Endothelial cell of umbilical vein (primary cell): ENCODE results near the gene PIEZO2. TPM values are rescaled to one million over a fixed set of nuclear protein-coding genes. Genes with fewer than 3 reads are reported as not detected.

ENCODE experiments used
- BruUV-seq: library from RNA; stranded (reverse); fragments of 400-500 nt; replicated peaks from 2 replicates; lab custom pipeline; 2021; lab: Mats Ljungman, UMichigan
- CTCF ChIA-PET: fragments of 300-600, 350-600 bp; sonication (Branson Sonifier 250); formaldehyde crosslinking; loops from one replicate; lab custom pipeline; 2021; ENCODE audit warnings: antibody characterized with exemption, inconsistent platforms; lab: Charles Lee
- POLR2A ChIA-PET: fragments of 300-600, 350-600 bp; sonication (Branson Sonifier 250); formaldehyde crosslinking; loops from one replicate; lab custom pipeline; 2021; ENCODE audit warnings: antibody characterized with exemption, inconsistent platforms; lab: Charles Lee
- DNase-seq: peaks from one replicate; pipeline ENCODE4 v3.0.0-alpha.2; 2011; ENCODE audit warnings: low read depth, low spot score
- FAIRE-seq: peaks from 2 replicates; lab custom pipeline; 2011; peaks lifted over from hg19 to GRCh38; lab: Jason Lieb, UNC
- H2AFZ ChIP-seq: 2 replicates; pipeline ENCODE4 v1.6.0; 2012; ENCODE audit warnings: low read depth, low read length, control low read depth, inconsistent platforms
- H3K27ac ChIP-seq: 2 replicates; pipeline ENCODE4 v1.5.1; 2011; ENCODE audit warnings: low read depth, mild to moderate bottlenecking, control low read depth, low read length, moderate library complexity; ENCODE audit not compliant: insufficient read depth
- H3K27me3 ChIP-seq, 2 experiments: 2 replicates each; pipeline versions ENCODE4 v1.6.0 to v1.6.1; 2011; ENCODE audit warnings: low read length in 2 of 2, mixed read lengths in 1 of 2; ENCODE audit not compliant: control insufficient read depth in 2 of 2, insufficient read depth in 2 of 2
- H3K36me3 ChIP-seq, 2 experiments: 2 replicates in 1 of 2; 3 replicates in 1 of 2; pipeline ENCODE4 v1.5.1; 2011; ENCODE audit warnings: low read length in 2 of 2, mild to moderate bottlenecking in 1 of 2, moderate library complexity in 1 of 2; ENCODE audit not compliant: control insufficient read depth in 2 of 2, insufficient read depth in 2 of 2; ENCODE audit errors: extremely low read depth in 1 of 2
- H3K4me1 ChIP-seq: 3 replicates; pipeline ENCODE4 v1.5.1; 2011; ENCODE audit warnings: mild to moderate bottlenecking, low read length; ENCODE audit not compliant: control insufficient read depth, insufficient read depth; ENCODE audit errors: extremely low read depth
- H3K4me2 ChIP-seq: 2 replicates; pipeline ENCODE4 v1.6.1; 2011; ENCODE audit warnings: low read length, control low read depth, mixed read lengths; ENCODE audit not compliant: insufficient read depth
- H3K4me3 ChIP-seq, 3 experiments: fragments of 200-600 bp in 1 of 3; sonication (generic), shearing (Covaris generic) in 1 of 3; replicated peaks in 1 of 3; 2 replicates each; pipeline ENCODE4 v1.5.1; 2011 to 2016; ENCODE audit warnings: control low read depth in 3 of 3, low read length in 3 of 3, mild to moderate bottlenecking in 2 of 3, inconsistent platforms in 1 of 3, low read depth in 1 of 3, moderate library complexity in 1 of 3; ENCODE audit not compliant: insufficient read depth in 1 of 3
- H3K79me2 ChIP-seq: 2 replicates; pipeline ENCODE4 v1.6.0; 2012; ENCODE audit warnings: low read length, inconsistent platforms; ENCODE audit not compliant: control insufficient read depth, insufficient read depth
- H3K9ac ChIP-seq: replicated peaks from 2 replicates; pipeline ENCODE3; 2011; ENCODE audit warnings: low read length, control low read depth; ENCODE audit not compliant: insufficient read depth; ENCODE audit errors: extremely low read depth
- H3K9me1 ChIP-seq: replicated peaks from 3 replicates; pipeline ENCODE4 v1.6.0; 2011; ENCODE audit warnings: mild to moderate bottlenecking, low read length; ENCODE audit not compliant: control insufficient read depth, insufficient read depth; ENCODE audit errors: extremely low read depth
- H3K9me3 ChIP-seq: replicated peaks from 2 replicates; pipeline ENCODE4 v1.5.1; 2012; ENCODE audit warnings: low read length, inconsistent platforms; ENCODE audit not compliant: control insufficient read depth, insufficient read depth
- H4K20me1 ChIP-seq: replicated peaks from 2 replicates; pipeline ENCODE3; 2011; ENCODE audit warnings: mild to moderate bottlenecking, low read length; ENCODE audit not compliant: control insufficient read depth, insufficient read depth; ENCODE audit errors: extremely low read depth
- EZH2 ChIP-seq: IDR thresholded peaks from 2 replicates; pipeline ENCODE4 v1.6.1; 2012; ENCODE audit warnings: borderline replicate concordance, low read depth, mild to moderate bottlenecking, moderate library complexity, low read length, inconsistent platforms; ENCODE audit not compliant: severe bottlenecking
- FOS ChIP-seq: IDR thresholded peaks from 2 replicates; pipeline ENCODE4 v1.6.1; 2011; ENCODE audit warnings: mild to moderate bottlenecking, low read length, moderate library complexity, borderline replicate concordance; ENCODE audit not compliant: insufficient read depth
- GATA2 ChIP-seq: IDR thresholded peaks from 2 replicates; pipeline ENCODE4 v1.7.0; 2011; ENCODE audit warnings: low read depth, mild to moderate bottlenecking, moderate library complexity, mixed read lengths, low read length; ENCODE audit not compliant: insufficient read length, insufficient read depth
- JUN ChIP-seq: IDR thresholded peaks from 2 replicates; pipeline ENCODE4 v1.6.1; 2011; ENCODE audit warnings: borderline replicate concordance, low read depth; ENCODE audit not compliant: insufficient read length, insufficient read depth
- MYC ChIP-seq: IDR thresholded peaks from one replicate; pipeline ENCODE4 v1.6.1; 2011; ENCODE audit warnings: mild to moderate bottlenecking, low read depth, low read length
- POLR2A ChIP-seq: IDR thresholded peaks from 2 replicates; pipeline ENCODE4 v1.6.1; 2012; ENCODE audit warnings: low read depth, mild to moderate bottlenecking, control low read depth, low read length
- POLR2AphosphoS5 ChIP-seq: IDR thresholded peaks from 2 replicates; pipeline ENCODE4 v1.6.1; 2012; ENCODE audit warnings: low read depth, mild to moderate bottlenecking, control low read depth, low read length, moderate library complexity; ENCODE audit not compliant: insufficient read depth
- dilution Hi-C: fragments of 300-500 bp; cut with MboI; formaldehyde crosslinking; loops from one replicate; pipeline ENCODE4 v1.15.0; 2019; ENCODE audit warnings: low sequenced_read_pairs; ENCODE audit not compliant: extremely low pct_ligation_motif_present
- intact Hi-C: fragments of 100-400 bp; cut with micrococcal nuclease; formaldehyde crosslinking; loops from one replicate; pipeline ENCODE4 v1.10.0; 2022
- polyA plus RNA-seq, 4 experiments: library from polyadenylated mRNA; depleted of rRNA in 3 of 4; stranded (reverse) in 3 of 4; unstranded in 1 of 4; fragments of >200 nt; gene quantifications; 2 replicates each; pipeline versions ENCODE4 v1.2.1 to v1.2.3, GENCODE V29; 2011 to 2012; ENCODE audit warnings: missing spikeins in 1 of 4
- total RNA-seq: library from RNA; stranded (reverse); gene quantifications from 2 replicates; pipeline ENCODE4 v1.2.3, GENCODE V29; 2021
- TF ChIP-seq, protein P1 (sequence below), 2 donors: IDR thresholded peaks; 1 replicate in 1 of 2; 2 replicates in 1 of 2; pipeline ENCODE4 v1.5.1; 2011; ENCODE audit warnings: low read length in 2 of 2, mild to moderate bottlenecking in 2 of 2, moderate library complexity in 2 of 2, control low read depth in 1 of 2, inconsistent platforms in 1 of 2, low read depth in 1 of 2; ENCODE audit not compliant: insufficient read depth in 1 of 2; ENCODE audit errors: extremely low read depth in 1 of 2
- TF ChIP-seq, protein P2 (sequence below): IDR thresholded peaks from 2 replicates; pipeline ENCODE4 v1.6.1; 2011; ENCODE audit not compliant: insufficient read depth, insufficient read length

PIEZO2 gene
- total and polyA plus RNA-seq, 2 donors (not counting 3 experiments of a cell fraction or from before 2014, with no cell fraction given), result 1.7 to 11.2 TPM

DNA sequence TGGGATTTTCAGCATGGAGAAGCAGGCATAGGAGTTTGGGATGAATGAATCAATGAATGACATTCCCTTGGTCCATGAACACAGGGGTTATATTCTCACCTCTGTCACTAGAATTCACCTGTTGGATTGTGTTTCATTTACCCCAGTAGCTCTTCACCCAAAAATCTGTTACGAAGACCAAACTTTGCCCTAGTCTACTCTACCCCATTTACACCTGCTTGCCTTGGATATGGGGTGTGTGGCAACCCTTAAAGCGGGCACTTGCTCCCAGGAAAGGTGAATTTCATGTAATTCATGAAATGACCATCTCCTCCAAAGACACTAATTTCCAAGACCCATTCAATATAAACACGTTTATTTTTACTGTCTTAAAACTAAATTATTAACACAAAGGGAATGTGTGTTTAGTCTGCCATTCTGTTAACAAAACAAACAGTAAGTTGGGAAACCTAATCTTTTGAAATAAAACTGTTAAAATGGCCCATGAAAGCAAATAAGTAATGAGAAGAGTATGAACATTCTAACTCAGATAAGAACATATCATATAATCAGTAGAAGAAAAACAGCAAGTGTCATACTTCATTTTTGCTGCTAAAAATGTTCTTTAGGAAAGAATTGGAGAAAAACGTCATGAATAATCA, 355.5 kb downstream of the PIEZO2 start:
- ChIA-PET CTCF (no interaction called here), POLR2A (no interaction called here)
- no peaks in the 10 kb centered on the region for H3K9me3 ChIP-seq
- no peaks in the 10 kb centered on the region for H3K79me2 ChIP-seq
- H3K4me3 ChIP-seq, result no peak overlapping the region
- no peaks in the 10 kb centered on the region for H4K20me1 ChIP-seq
- no TSS peak for BruUV-seq
- intact Hi-C loops, result no loop called here
- dilution Hi-C loops, result no loop called here
- no peaks in the 10 kb centered on the region for H3K27me3 ChIP-seq
- no peak for TF ChIP-seq MYC
- no peak overlapping the region for H2AFZ ChIP-seq
- no peaks in the 10 kb centered on the region for H3K9me1 ChIP-seq
- FAIRE-seq (no peak), DNase-seq (no peak)
- H3K4me2 ChIP-seq, result no peak overlapping the region
- H3K27ac ChIP-seq, result no peak overlapping the region
- no peaks in the 10 kb centered on the region for H3K4me1 ChIP-seq
- no peaks in the 10 kb centered on the region for H3K36me3 ChIP-seq
- H3K9ac ChIP-seq, result no peak overlapping the region

DNA sequence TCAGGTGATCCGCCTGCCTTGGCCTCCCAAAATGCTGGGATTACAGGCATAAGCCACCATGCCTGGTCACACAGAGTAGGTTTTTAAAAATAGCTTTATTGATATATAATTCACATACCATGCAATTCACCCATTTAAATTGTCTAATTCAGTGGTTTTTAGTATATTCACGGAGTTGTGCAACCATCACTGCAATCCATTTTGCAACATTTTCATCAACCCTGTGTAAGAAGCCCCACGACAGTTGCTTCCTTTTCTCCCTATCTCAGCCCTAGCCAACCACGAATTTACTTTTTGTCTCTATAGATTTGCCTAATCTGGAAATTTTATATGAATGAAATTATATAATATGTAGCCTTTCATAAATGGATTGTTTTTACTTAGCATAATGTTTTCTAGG, 357.2 kb downstream of the PIEZO2 start:
- no peak overlapping the region for H3K4me3 ChIP-seq
- BruUV-seq, result no TSS peak
- no peaks in the 10 kb centered on the region for H3K36me3 ChIP-seq
- H3K79me2 ChIP-seq, result no peaks in the 10 kb centered on the region
- intact Hi-C loops (no loop called here), dilution Hi-C loops (no loop called here)
- H2AFZ ChIP-seq, result no peak overlapping the region
- H3K9ac ChIP-seq, result no peak overlapping the region
- H3K4me1 ChIP-seq, result no peaks in the 10 kb centered on the region
- ChIA-PET POLR2A (no interaction called here), CTCF (interaction anchor here (1.0 to 8.0 kb wide), 3 partner anchors 232 to 362 kb away, joined by 3 to 106 read pairs (median 5); no protein-coding TSS in a partner anchor)
- TF ChIP-seq MYC (no peak), GATA2 (no peak), POLR2A (no peak), POLR2AphosphoS5 (no peak), JUN (no peak), FOS (no peak), EZH2 (no peak)
- TF ChIP-seq, protein P1, sequence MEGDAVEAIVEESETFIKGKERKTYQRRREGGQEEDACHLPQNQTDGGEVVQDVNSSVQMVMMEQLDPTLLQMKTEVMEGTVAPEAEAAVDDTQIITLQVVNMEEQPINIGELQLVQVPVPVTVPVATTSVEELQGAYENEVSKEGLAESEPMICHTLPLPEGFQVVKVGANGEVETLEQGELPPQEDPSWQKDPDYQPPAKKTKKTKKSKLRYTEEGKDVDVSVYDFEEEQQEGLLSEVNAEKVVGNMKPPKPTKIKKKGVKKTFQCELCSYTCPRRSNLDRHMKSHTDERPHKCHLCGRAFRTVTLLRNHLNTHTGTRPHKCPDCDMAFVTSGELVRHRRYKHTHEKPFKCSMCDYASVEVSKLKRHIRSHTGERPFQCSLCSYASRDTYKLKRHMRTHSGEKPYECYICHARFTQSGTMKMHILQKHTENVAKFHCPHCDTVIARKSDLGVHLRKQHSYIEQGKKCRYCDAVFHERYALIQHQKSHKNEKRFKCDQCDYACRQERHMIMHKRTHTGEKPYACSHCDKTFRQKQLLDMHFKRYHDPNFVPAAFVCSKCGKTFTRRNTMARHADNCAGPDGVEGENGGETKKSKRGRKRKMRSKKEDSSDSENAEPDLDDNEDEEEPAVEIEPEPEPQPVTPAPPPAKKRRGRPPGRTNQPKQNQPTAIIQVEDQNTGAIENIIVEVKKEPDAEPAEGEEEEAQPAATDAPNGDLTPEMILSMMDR (IDR thresholded peaks at IDR 0.05; ENCODE audit: extremely low read depth in 1 of 2, insufficient read depth in 1 of 2, low read depth in 1 of 2, low read length in 2 of 2), result no peak
- TF ChIP-seq, protein P2, sequence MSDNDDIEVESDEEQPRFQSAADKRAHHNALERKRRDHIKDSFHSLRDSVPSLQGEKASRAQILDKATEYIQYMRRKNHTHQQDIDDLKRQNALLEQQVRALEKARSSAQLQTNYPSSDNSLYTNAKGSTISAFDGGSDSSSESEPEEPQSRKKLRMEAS, result no peak
- H4K20me1 ChIP-seq, result no peaks in the 10 kb centered on the region
- no peak overlapping the region for H3K27ac ChIP-seq
- H3K27me3 ChIP-seq, result no peaks in the 10 kb centered on the region
- H3K9me1 ChIP-seq, result no peaks in the 10 kb centered on the region
- no peak for FAIRE-seq
- H3K4me2 ChIP-seq, result no peak overlapping the region
- DNase-seq, result no peak
- H3K9me3 ChIP-seq, result no peaks in the 10 kb centered on the region
